Heart left ventricle (tissue), 16 donors: ENCODE measurements around the gene IL23A. TPM values are rescaled to one million over a fixed set of nuclear protein-coding genes. Genes with fewer than 3 reads are reported as not detected.

ENCODE experiments used
- ATAC-seq, 4 donors: fragments of 200-7000 bp; cut with Tn5 transposase; one replicate each; pipeline ENCODE4 v1.9.1; 2020 to 2022; ENCODE audit warnings: moderate library complexity in 4 of 4, mild to moderate bottlenecking in 3 of 4, moderate number of reproducible peaks in 1 of 4
- DNase-seq, 5 donors: peaks; one replicate each; pipeline ENCODE4 v3.0.0-alpha.2; 2020
- H3K27ac ChIP-seq, 12 donors: fragments of 200-600 bp; sonication (generic) in 4 of 12; one replicate each; pipeline versions ENCODE4 v1.5.0 to v1.8.0; 2016 to 2022; ENCODE audit warnings: mild to moderate bottlenecking in 2 of 12
- H3K27me3 ChIP-seq, 9 donors: fragments of 200-600 bp; sonication (generic) in 2 of 9; one replicate each; pipeline versions ENCODE4 v1.5.1 to v1.8.0; 2016 to 2022; ENCODE audit warnings: mild to moderate bottlenecking in 3 of 9
- H3K36me3 ChIP-seq, 9 donors: fragments of 200-600 bp; sonication (generic) in 2 of 9; one replicate each; pipeline versions ENCODE4 v1.5.0 to v1.8.0; 2018 to 2022; ENCODE audit warnings: mild to moderate bottlenecking in 2 of 9
- H3K4me1 ChIP-seq, 12 donors: fragments of 200-600 bp; sonication (generic) in 4 of 12; one replicate each; pipeline versions ENCODE4 v1.5.0 to v1.8.0; 2016 to 2022; ENCODE audit warnings: mild to moderate bottlenecking in 3 of 12
- H3K4me3 ChIP-seq, 12 donors: fragments of 200-600 bp; sonication (generic) in 4 of 12; one replicate each; pipeline versions ENCODE4 v1.5.0 to v1.8.0; 2017 to 2022; ENCODE audit warnings: mild to moderate bottlenecking in 9 of 12, moderate library complexity in 4 of 12
- H3K9me3 ChIP-seq, 12 donors: fragments of 200-600 bp; sonication (generic) in 4 of 12; one replicate each; pipeline versions ENCODE4 v1.5.0 to v1.8.0; 2016 to 2022; ENCODE audit warnings: mild to moderate bottlenecking in 1 of 12
- POLR2A ChIP-seq, 2 donors: fragments of 450-650 bp; IDR thresholded peaks; one replicate each; pipeline ENCODE4 v1.6.1; 2017; ENCODE audit warnings: antibody characterized with exemption in 2 of 2, mild to moderate bottlenecking in 2 of 2, moderate library complexity in 2 of 2
- WGBS, 4 donors: extraction: QIAGEN DNeasy Blood & Tissue Kit in 2 of 4; methylation state at CpG; one replicate each; pipeline versions ENCODE4 v1.1.5 to v1.1.7; 2013 to 2018; 5-methylcytosine and 5-hydroxymethylcytosine counted together
- intact Hi-C, 10 donors: fragments of 100-400 bp; cut with DNase I; formaldehyde crosslinking; loops; one replicate each; pipeline versions ENCODE4 v1.11.1 to v1.14.2; 2022
- polyA plus RNA-seq, 2 donors: library from polyadenylated mRNA; stranded (reverse); fragments of 200-250 nt; gene quantifications; one replicate each; pipeline ENCODE4 v1.2.3, GENCODE V29; 2013
- total RNA-seq, 9 donors: library from RNA; depleted of rRNA in 2 of 9; stranded (reverse); fragments of >200 nt in 2 of 9; fragmentation: NEBNext Ultra II Directional in 3 of 9; extraction: Animal tissue kit (Norgen Biotek cat#: 25700) in 3 of 9; gene quantifications; one replicate each; pipeline versions ENCODE4 v1.1.0 to v1.2.4, GENCODE V29; 2016 to 2023
- TF ChIP-seq, protein P1 (sequence below), 12 donors: fragments of 200-600 bp; sonication (generic) in 4 of 12; IDR thresholded peaks; one replicate each; pipeline versions ENCODE4 v1.5.0 to v1.8.0; 2018 to 2022; ENCODE audit warnings: antibody characterized with exemption in 12 of 12, mild to moderate bottlenecking in 5 of 12
- donor health status: ischemic (EF 13 %, LVEDD 7.1; RV severe dilation, severe dysfunction).
- donor health status: healthy with polysubstance abuse.
- donor health status: DM: no; HTN: yes; CAD: no.
- donor health status: DM: no; HTN: no; CAD: no.
- donor health status: ischemic (EF 25% LVEDD 6.9; RV normal size, moderate dysfunction).
- donor health status: ischemic (EF 25% LVEDD 5.7; RV mildly dilated, moderate dysfunction).
- donor health status: healthy.
- donor health status: DM: yes; HTN: yes; CAD: no.
- donor health status: ischemic (EF 35%, LVEDD 5.7; RV mildly dilated, moderate dysfunction).
- donor health status: nonischemic (EF 11% LVEDD 7.7; RV severe dilation, severe dysfunction).
- donor health status: DM: yes; HTN: yes; CAD: no.
- donor health status: PGD.
- donor health status: ischemic (EF 29% LVEDD 5.4; RV normal size, mild dysfunction).
- donor health status: nonischemic (EF 23%, LVEDD 6.1; RV moderate dilation, normal function).

Gene IL23A
- total and polyA plus RNA-seq, 11 donors = 0.29 to 0.69 TPM; not detected in 9

DNA sequence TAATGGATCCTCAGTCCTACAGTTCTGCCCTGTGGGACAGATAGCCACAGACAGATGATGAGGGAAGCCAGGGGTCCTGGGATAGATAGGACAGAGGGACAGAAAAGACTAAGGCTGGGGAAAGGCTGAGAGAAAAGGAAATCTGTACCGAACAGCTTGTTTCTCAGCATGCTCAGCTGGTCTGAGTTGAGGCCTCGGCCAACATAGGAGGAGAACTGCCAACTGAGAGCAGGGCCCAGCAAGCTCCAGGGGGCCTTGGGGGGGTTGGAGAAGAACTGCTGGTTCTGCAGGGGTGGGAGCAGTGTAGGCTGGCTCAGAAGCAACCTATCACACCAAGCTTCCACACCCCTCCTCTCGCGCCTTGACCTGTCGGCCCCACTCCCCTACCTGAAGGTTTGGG, 10.1 kb downstream of the IL23A start:
- WGBS, 4 donors = 92 to 100% (median 96%) methylated on average over 5 of the region's 5 CpGs
- no peaks in the 10 kb centered on the region for H3K27me3 ChIP-seq
- no peaks in the 10 kb centered on the region for H3K4me1 ChIP-seq
- TF ChIP-seq POLR2A (IDR thresholded peaks at IDR 0.05) = no peak
- TF ChIP-seq, protein P1, sequence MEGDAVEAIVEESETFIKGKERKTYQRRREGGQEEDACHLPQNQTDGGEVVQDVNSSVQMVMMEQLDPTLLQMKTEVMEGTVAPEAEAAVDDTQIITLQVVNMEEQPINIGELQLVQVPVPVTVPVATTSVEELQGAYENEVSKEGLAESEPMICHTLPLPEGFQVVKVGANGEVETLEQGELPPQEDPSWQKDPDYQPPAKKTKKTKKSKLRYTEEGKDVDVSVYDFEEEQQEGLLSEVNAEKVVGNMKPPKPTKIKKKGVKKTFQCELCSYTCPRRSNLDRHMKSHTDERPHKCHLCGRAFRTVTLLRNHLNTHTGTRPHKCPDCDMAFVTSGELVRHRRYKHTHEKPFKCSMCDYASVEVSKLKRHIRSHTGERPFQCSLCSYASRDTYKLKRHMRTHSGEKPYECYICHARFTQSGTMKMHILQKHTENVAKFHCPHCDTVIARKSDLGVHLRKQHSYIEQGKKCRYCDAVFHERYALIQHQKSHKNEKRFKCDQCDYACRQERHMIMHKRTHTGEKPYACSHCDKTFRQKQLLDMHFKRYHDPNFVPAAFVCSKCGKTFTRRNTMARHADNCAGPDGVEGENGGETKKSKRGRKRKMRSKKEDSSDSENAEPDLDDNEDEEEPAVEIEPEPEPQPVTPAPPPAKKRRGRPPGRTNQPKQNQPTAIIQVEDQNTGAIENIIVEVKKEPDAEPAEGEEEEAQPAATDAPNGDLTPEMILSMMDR (IDR thresholded peaks at IDR 0.05) = no peak
- no peak overlapping the region for H3K27ac ChIP-seq
- intact Hi-C loops = no loop called here
- ATAC-seq (no peak), DNase-seq (no peak)
- no peak overlapping the region for H3K4me3 ChIP-seq
- peaks cover 2 to 100% (median 100%) of the 10 kb centered on the region in 9 donors for H3K36me3 ChIP-seq
- H3K9me3 ChIP-seq = no peaks in the 10 kb centered on the region

DNA sequence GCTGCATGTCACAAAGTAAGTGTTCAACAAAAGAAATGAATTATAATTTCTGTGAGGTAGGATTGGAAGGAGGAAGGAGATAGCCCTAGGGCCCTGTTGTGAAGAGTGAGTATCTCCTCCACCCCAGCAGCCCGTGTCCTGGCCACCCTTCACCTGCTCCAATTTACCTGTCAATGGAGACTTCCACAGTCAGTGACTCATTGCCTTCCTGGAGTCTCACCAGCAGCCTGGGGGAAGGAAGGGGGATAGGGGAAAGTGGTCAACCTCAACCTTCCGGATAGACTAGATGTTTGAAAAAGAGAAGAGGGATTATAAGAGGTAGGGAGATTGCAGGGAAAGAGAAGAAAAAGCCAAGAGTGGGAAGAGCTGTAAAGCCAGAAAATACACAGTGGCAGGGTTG, 12.0 kb downstream of the IL23A start:
- ATAC-seq = no peak
- no peak overlapping the region for H3K4me3 ChIP-seq
- peaks cover 7 to 100% (median 100%) of the 10 kb centered on the region in 9 donors for H3K36me3 ChIP-seq
- 85 to 95% (median 90%) methylated on average over 2 of the region's 2 CpGs for WGBS, 4 donors
- no peak overlapping the region for H3K27ac ChIP-seq
- no peak for TF ChIP-seq POLR2A (IDR thresholded peaks at IDR 0.05)
- TF ChIP-seq, protein P1 (IDR thresholded peaks at IDR 0.05) = no peak
- intact Hi-C loops = no loop called here
- DNase-seq = no peak
- H3K9me3 ChIP-seq = no peaks in the 10 kb centered on the region
- no peaks in the 10 kb centered on the region for H3K27me3 ChIP-seq
- H3K4me1 ChIP-seq = no peaks in the 10 kb centered on the region

DNA sequence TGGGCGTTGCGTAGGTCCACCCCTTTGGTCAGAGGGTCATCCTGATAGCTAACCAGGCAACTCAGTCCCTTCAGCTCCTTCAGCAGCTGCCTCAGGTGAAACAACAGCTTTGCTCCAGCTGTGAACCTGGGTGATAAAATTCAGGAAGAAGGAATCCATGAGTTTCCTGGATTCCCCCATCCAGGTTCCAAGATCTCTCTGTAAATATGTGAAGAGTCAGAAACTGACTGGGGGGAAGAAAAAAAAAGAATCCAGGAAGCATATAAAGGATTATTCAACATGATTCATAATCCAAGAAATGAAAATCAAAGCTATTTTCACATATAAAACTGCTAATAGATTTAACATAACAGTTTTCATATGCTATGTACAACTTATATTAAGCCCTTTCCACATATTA, 12.6 kb downstream of the IL23A start:
- no peak for DNase-seq
- no peak overlapping the region for H3K4me3 ChIP-seq
- H3K27me3 ChIP-seq = no peaks in the 10 kb centered on the region
- peaks cover 0 to 3% (median 0%) of the 10 kb centered on the region in 12 donors for H3K4me1 ChIP-seq
- WGBS, 4 donors = 94 to 100% (median 96%) methylated on average over 2 of the region's 2 CpGs
- ATAC-seq = no peak
- peaks cover 7 to 100% (median 100%) of the 10 kb centered on the region in 9 donors for H3K36me3 ChIP-seq
- no peaks in the 10 kb centered on the region for H3K9me3 ChIP-seq
- H3K27ac ChIP-seq = no peak overlapping the region
- intact Hi-C loops = no loop called here
- TF ChIP-seq, protein P1 (IDR thresholded peaks at IDR 0.05) = no peak
- TF ChIP-seq POLR2A (IDR thresholded peaks at IDR 0.05) = no peak

DNA sequence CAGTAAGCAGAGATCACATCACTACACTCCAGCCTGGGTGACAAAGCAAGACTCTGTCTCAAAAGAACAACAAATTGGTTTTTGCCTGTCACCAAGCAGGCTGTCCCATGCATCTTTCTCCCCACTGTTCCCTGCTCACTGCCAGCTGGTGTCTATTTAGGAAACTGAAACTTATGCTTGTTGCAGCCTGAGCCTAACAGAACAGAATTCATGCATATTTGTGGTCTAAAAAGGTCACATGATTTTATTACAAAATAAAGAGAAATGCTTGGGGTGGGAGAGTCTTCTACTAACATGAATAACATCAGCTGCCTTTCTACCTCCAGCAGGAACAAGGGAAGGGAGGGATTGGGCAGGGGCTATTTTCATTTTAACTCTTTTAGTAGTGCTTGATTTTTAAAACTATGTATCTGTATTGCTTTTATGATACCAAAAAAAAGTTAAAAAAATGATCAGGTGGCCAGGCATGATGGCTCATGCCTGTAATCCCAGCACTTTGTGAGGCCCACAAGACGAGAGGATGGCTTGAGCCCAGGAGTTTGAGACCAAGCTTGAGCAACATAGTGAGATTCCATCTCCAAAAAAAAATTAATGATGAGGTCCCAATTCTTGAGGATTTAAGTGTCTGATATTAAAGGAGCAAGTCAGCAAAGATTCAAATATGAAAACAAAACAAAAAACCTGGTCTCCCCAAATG, 20.3 kb downstream of the IL23A start:
- WGBS, 4 donors = 0 to 28% (median 3%) methylated on average over 1 of the region's 1 CpG
- Histone ChIP-seq H3K27me3 (no peaks in the 10 kb centered on the region), H3K4me3 (peak overlapping the region; percentile 60 to 91 (median 81)), H3K27ac (peak overlapping the region in 10 of 12 donors; percentile 79 to 94 (median 89)), H3K36me3 (peaks cover 5 to 29% (median 27%) of the 10 kb centered on the region in 9 donors), H3K4me1 (peaks cover 0 to 40% (median 20%) of the 10 kb centered on the region in 12 donors), H3K9me3 (no peaks in the 10 kb centered on the region)
- ATAC-seq (no peak), DNase-seq (no peak)
- TF ChIP-seq POLR2A (IDR thresholded peaks at IDR 0.05) = no peak
- TF ChIP-seq, protein P1 (IDR thresholded peaks at IDR 0.05) = no peak
- intact Hi-C loops = loop anchor here in 1 of 10 donors (5.0 kb wide), 1 partner anchor 108 kb away; the partner anchor contains the start of gene SPRYD4
